ENCODE measurements around the gene CD22. TPM values are rescaled to one million over a fixed set of nuclear protein-coding genes. Genes with fewer than 3 reads are reported as not detected.
A peak's percentile ranks its signal among the peaks of the same experiment; 100 is the strongest.
"Not testable (repeated sequence)": the region's sequence is repeated elsewhere in the genome, so short reads cannot be mapped to it uniquely, and the experiment has no call there.

CD22 gene
- total RNA-seq, 6 experiments from 2014 or later = 0.24 to 0.59 (median 0.57) TPM; not detected in 2

DNA sequence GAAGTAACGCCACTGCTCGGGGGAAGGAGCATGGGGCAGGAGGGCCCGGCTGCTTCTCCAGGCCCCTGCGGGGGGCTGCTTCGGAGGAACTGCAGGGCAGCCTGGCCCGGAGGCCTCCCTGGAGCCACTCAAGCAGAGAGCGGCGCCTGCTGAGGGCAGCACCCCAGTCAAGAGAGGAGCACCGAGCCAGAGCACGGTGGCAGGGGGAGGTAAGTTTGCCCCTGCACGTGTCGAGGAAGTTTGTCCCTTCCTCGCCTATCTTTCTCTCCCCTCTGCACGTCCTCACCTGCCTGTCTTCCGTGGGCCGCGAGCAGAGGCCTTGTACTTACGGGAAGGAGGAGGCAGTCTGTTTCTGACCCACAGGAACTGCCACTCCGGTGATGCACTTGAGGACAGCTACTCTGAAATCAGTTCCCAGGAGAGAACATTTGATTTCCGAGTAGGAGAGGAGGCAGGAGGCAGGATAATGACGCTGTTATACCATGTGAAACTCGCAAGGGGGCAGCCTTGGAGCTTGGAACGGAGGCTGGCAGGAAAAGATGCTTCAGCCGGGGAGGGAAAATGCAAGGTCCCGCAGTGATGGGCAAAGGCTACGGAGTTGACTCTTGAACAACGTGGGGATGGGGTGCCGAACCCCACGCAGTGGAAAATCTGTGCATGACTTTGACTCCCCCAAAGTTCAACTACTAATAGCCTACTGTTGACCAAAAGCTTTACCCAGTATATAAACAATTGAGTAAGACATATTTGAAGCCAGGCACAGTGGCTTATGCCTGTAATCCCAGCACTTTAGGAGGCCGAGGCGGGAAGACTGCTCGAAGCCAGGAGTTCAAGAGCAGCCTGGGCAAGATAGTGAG lies 23.7 kb downstream of the CD22 start:
- no peaks in the 10 kb centered on the region for H3K4me1 Mint-ChIP-seq (ENCODE audit: low read depth)
- H3K27ac Mint-ChIP-seq = no peak overlapping the region
- peak; percentile 51 for DNase-seq
- H3K27me3 Mint-ChIP-seq (ENCODE audit: insufficient read depth) = peaks cover 27% of the 10 kb centered on the region
- TF ChIP-seq, protein P1, sequence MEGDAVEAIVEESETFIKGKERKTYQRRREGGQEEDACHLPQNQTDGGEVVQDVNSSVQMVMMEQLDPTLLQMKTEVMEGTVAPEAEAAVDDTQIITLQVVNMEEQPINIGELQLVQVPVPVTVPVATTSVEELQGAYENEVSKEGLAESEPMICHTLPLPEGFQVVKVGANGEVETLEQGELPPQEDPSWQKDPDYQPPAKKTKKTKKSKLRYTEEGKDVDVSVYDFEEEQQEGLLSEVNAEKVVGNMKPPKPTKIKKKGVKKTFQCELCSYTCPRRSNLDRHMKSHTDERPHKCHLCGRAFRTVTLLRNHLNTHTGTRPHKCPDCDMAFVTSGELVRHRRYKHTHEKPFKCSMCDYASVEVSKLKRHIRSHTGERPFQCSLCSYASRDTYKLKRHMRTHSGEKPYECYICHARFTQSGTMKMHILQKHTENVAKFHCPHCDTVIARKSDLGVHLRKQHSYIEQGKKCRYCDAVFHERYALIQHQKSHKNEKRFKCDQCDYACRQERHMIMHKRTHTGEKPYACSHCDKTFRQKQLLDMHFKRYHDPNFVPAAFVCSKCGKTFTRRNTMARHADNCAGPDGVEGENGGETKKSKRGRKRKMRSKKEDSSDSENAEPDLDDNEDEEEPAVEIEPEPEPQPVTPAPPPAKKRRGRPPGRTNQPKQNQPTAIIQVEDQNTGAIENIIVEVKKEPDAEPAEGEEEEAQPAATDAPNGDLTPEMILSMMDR (IDR thresholded peaks at IDR 0.05) = peak; percentile 86
- no peaks in the 10 kb centered on the region for H3K36me3 Mint-ChIP-seq (ENCODE audit: low read depth)
- H3K9me3 Mint-ChIP-seq = no peaks in the 10 kb centered on the region
- H3K4me3 Mint-ChIP-seq = no peak overlapping the region

DNA sequence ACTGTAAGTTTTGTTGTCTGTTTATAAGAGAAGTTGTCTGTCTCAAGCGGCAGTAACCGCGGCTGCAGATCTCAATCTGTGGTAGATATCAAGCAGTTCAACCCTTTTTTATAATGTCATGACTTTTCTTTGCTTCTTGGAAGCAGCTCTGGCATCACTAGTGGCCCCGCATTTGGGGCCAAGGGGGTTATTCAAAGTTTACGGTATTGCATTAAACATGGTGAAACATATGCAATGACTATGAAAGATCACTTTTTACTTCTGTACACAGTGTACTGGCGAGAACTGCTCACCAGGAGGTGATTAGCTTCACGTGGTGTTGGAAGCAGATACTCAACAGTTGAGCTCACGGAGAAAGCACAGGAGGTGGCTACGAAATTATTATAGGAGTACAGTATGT lies 24.6 kb downstream of the CD22 start:
- Mint-ChIP-seq H3K9me3 (no peaks in the 10 kb centered on the region), H3K36me3 (ENCODE audit: low read depth) (no peaks in the 10 kb centered on the region), H3K27me3 (ENCODE audit: insufficient read depth) (peaks cover 22% of the 10 kb centered on the region), H3K4me1 (ENCODE audit: low read depth) (no peaks in the 10 kb centered on the region; the same call in 1 of the 2 replicates), H3K27ac (no peak overlapping the region), H3K4me3 (no peak overlapping the region)
- DNase-seq = no peak
- TF ChIP-seq, protein P1 (IDR thresholded peaks at IDR 0.05) = no peak

DNA sequence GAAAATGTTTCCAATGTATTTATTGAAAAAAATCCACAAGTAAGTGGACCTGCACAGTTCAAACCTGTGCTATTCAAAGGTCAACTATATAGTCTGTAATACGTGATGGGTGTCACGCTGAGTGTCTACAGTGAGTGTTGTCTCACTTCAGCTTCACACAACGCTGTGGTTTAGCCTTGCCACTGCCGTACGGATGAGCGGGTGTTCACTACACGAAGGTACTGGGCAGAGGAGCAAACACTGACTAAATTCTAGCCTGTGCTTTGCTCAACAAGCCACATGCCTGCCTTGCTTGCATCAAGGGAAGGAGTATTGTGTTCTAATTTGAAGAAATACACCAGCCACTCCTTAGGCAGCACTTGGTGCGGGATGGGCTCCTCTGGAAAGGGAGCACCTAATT lies 25.9 kb downstream of the CD22 start:
- Mint-ChIP-seq H3K27ac (no peak overlapping the region), H3K36me3 (ENCODE audit: low read depth) (no peaks in the 10 kb centered on the region), H3K4me3 (no peak overlapping the region), H3K4me1 (ENCODE audit: low read depth) (no peaks in the 10 kb centered on the region; the same call in 1 of the 2 replicates), H3K9me3 (no peaks in the 10 kb centered on the region), H3K27me3 (ENCODE audit: insufficient read depth) (peaks cover 23% of the 10 kb centered on the region)
- DNase-seq = no peak
- TF ChIP-seq, protein P1 (IDR thresholded peaks at IDR 0.05) = no peak

DNA sequence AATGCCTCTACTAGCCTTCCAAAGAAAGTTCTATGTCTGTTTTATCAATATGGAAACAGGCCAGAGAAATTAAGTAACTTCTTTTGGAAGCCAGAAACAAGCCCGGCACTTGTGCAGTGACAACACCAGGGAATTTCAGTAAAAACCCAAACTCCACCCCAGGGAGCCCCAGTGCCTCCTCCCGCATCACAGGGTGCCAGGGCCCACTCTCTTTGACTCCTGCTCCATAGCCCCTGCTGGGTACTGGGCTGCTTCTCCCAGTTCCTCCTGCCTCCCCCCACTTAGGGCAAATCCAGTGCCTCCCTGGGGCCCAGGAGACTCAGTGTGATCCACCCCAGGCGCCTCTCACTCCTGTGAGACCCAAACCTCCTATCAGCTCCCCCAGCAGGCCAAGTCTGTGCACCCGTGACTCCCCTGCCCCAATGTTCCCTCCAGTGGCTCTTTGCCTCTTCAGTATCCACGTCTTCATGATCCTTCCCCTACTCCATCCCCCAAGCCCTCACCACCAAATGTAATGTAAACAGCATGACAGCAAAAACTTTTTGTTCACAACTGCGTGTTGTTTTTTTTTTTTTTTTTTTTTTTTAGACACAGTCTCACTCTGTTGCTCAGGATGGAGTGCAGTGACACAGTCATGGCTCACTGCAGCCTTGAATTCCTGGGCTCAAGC lies 26.9 kb downstream of the CD22 start:
- peaks cover 26% of the 10 kb centered on the region for H3K27me3 Mint-ChIP-seq (ENCODE audit: insufficient read depth)
- no peak overlapping the region for H3K27ac Mint-ChIP-seq
- H3K4me3 Mint-ChIP-seq = no peak overlapping the region
- H3K36me3 Mint-ChIP-seq (ENCODE audit: low read depth) = no peaks in the 10 kb centered on the region
- TF ChIP-seq, protein P1 (IDR thresholded peaks at IDR 0.05) = no peak
- DNase-seq = no peak
- H3K4me1 Mint-ChIP-seq (ENCODE audit: low read depth) = no peaks in the 10 kb centered on the region; the same call in 1 of the 2 replicates
- no peaks in the 10 kb centered on the region for H3K9me3 Mint-ChIP-seq

DNA sequence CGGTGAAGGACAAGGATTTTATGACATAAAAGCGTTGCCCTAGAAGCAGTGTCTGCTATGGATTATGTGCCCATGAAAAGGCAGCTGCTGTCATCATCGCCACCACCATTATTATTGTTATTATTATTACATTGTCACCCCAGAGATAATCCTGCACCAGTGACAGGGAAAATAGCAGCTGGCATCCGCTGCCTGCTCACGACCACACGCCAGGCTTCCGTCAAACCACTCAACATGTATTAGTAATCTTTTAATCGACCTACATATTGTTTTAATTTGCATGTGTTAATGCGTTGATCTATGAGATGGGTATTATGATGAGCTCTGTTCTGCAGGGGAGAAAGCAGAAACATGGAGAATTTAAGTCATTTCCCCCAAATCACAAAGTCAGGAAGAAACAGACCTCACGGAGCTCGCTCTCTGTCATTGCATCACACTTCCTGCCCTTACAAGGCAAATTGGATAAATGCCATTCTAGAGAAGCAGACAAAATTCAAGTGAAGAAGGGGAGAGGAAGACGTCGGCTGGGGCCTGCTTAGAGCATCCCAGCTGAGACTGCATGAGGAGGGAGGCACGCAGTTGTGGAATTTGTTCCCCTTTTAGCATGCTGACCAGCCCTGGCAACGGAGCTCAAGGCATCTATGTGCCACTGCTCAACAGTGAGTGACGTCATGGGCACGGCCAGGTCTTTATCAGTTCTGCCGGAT lies 29.0 kb downstream of the CD22 start, which contains the start of gene FFAR3:
TSS of gene FFAR3 (plus strand) at position 594 of the 707 bp plus-strand sequence. CDS start 431 bp downstream, outside the sequence.
- no peaks in the 10 kb centered on the region; the same call in 1 of the 2 replicates for H3K4me1 Mint-ChIP-seq (ENCODE audit: low read depth)
- DNase-seq = no peak
- peaks cover 35% of the 10 kb centered on the region for H3K27me3 Mint-ChIP-seq (ENCODE audit: insufficient read depth)
- no peaks in the 10 kb centered on the region for H3K9me3 Mint-ChIP-seq
- no peaks in the 10 kb centered on the region for H3K36me3 Mint-ChIP-seq (ENCODE audit: low read depth)
- H3K27ac Mint-ChIP-seq = no peak within 1 kb of the TSS
- no peak within 1 kb of the TSS for H3K4me3 Mint-ChIP-seq
- TF ChIP-seq, protein P1 (IDR thresholded peaks at IDR 0.05) = no peak

DNA sequence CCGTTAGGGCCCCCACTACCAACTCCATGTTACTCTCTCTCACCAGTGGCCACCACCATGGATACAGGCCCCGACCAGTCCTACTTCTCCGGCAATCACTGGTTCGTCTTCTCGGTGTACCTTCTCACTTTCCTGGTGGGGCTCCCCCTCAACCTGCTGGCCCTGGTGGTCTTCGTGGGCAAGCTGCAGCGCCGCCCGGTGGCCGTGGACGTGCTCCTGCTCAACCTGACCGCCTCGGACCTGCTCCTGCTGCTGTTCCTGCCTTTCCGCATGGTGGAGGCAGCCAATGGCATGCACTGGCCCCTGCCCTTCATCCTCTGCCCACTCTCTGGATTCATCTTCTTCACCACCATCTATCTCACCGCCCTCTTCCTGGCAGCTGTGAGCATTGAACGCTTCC lies 29.8 kb downstream of the CD22 start:
- H3K36me3 Mint-ChIP-seq (ENCODE audit: low read depth); DNase-seq; H3K4me1 Mint-ChIP-seq (ENCODE audit: low read depth); H3K4me3 Mint-ChIP-seq; H3K9me3 Mint-ChIP-seq; H3K27ac Mint-ChIP-seq: not testable (repeated sequence)
- peaks cover 40% of the 10 kb centered on the region for H3K27me3 Mint-ChIP-seq (ENCODE audit: insufficient read depth)

DNA sequence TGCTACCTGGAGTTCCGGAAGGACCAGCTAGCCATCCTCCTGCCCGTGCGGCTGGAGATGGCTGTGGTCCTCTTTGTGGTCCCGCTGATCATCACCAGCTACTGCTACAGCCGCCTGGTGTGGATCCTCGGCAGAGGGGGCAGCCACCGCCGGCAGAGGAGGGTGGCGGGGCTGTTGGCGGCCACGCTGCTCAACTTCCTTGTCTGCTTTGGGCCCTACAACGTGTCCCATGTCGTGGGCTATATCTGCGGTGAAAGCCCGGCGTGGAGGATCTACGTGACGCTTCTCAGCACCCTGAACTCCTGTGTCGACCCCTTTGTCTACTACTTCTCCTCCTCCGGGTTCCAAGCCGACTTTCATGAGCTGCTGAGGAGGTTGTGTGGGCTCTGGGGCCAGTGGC lies 30.4 kb downstream of the CD22 start:
- H3K9me3 Mint-ChIP-seq = not testable (repeated sequence)

DNA sequence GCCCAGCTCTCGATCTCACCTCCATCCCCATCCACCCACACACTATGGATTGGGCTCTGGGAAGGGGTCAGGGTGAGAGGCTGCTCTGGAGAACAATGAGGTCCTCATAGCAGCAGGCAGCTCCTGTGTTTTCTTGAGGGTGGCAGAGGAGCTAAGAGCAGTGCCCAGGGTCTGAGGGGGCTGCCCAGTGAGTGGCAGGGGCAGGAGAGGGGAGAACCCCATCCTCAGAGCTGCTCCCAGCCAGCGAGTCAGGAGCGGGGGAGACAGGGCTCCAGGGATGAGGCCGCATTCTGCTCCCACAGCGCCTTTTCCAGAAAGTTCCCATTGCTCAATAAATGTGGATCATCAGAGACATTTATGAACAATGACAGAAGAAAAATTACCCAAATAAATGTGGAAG lies 31.1 kb downstream of the CD22 start:
- not testable (repeated sequence) for DNase-seq, H3K9me3 Mint-ChIP-seq

More for the DNA sequence above, 30.4 kb downstream of the CD22 start:
- not testable (repeated sequence) for H3K36me3 Mint-ChIP-seq (ENCODE audit: low read depth); H3K4me1 Mint-ChIP-seq (ENCODE audit: low read depth); H3K4me3 Mint-ChIP-seq; H3K27ac Mint-ChIP-seq; DNase-seq
- H3K27me3 Mint-ChIP-seq (ENCODE audit: insufficient read depth) = peaks cover 42% of the 10 kb centered on the region

More for the DNA sequence above, 31.1 kb downstream of the CD22 start:
- peaks cover 42% of the 10 kb centered on the region for H3K27me3 Mint-ChIP-seq (ENCODE audit: insufficient read depth)
- H3K27ac Mint-ChIP-seq; H3K36me3 Mint-ChIP-seq (ENCODE audit: low read depth); H3K4me3 Mint-ChIP-seq; H3K4me1 Mint-ChIP-seq (ENCODE audit: low read depth): not testable (repeated sequence)

Measured in HFFc6 (cell line).